ENCODE measurements around the gene CCBE1. TPM values are rescaled to one million over a fixed set of nuclear protein-coding genes. Genes with fewer than 3 reads are reported as not detected.

Gene CCBE1
- total RNA-seq, 4 donors from 2014 or later: 1.5 to 10.9 (median 4.6) TPM

DNA sequence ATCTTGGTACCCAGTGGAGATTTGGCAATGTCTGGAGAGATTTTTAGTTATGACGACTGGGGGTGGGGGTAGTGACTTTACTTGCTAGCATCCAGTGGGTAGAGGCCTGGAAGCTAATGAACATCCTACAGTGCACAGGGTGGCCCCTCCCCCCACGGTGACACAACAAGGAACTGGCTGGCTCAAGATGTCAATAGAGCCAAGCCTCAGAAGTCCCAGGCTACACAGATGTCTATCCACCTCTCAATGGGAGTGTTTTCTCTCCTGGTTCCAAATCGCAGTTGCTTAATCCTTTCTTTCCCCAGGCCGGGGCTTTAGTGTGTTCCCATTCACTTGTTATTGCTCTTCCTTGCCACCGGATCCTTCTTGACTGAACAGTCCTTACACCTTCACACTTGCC lies 9.3 kb upstream of the CCBE1 start:
- Histone ChIP-seq H3K4me1 (no peaks in the 10 kb centered on the region), H3K4me3 (no peak overlapping the region), H3K36me3 (no peaks in the 10 kb centered on the region), H3K27ac (no peak overlapping the region), H3K9me3 (no peaks in the 10 kb centered on the region), H3K27me3 (no peaks in the 10 kb centered on the region)
- DNase-seq: no peak
- TF ChIP-seq POLR2A (IDR thresholded peaks at IDR 0.05): no peak
- TF ChIP-seq, protein P1, sequence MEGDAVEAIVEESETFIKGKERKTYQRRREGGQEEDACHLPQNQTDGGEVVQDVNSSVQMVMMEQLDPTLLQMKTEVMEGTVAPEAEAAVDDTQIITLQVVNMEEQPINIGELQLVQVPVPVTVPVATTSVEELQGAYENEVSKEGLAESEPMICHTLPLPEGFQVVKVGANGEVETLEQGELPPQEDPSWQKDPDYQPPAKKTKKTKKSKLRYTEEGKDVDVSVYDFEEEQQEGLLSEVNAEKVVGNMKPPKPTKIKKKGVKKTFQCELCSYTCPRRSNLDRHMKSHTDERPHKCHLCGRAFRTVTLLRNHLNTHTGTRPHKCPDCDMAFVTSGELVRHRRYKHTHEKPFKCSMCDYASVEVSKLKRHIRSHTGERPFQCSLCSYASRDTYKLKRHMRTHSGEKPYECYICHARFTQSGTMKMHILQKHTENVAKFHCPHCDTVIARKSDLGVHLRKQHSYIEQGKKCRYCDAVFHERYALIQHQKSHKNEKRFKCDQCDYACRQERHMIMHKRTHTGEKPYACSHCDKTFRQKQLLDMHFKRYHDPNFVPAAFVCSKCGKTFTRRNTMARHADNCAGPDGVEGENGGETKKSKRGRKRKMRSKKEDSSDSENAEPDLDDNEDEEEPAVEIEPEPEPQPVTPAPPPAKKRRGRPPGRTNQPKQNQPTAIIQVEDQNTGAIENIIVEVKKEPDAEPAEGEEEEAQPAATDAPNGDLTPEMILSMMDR (IDR thresholded peaks at IDR 0.05): no peak
- intact Hi-C loops (cut with DNase I; ENCODE audit: low total_unique reads): no loop called here

DNA sequence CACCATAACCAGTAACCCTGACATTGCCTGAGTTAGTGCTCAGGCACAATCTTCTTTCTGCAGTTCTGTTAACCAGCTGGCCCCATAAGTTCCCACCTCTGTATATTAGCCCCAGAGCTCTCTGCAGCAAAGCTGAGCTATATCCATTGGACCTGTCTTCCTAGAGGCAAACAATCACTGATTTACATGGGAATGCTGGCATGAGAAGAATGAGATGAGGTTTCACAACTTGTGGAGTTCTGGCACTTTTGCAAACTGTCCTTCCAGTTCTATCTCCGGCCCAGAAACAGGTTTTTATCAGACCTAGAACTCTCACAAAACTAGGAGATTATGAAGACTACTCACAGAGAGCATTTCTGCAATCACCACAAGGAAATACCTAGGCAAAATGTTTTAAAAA lies 7.9 kb upstream of the CCBE1 start:
- Histone ChIP-seq H3K4me3 (no peak overlapping the region), H3K4me1 (no peaks in the 10 kb centered on the region), H3K9me3 (no peaks in the 10 kb centered on the region), H3K27me3 (no peaks in the 10 kb centered on the region), H3K27ac (no peak overlapping the region), H3K36me3 (no peaks in the 10 kb centered on the region)
- no peak for DNase-seq
- TF ChIP-seq, protein P1 (IDR thresholded peaks at IDR 0.05): no peak
- no peak for TF ChIP-seq POLR2A (IDR thresholded peaks at IDR 0.05)
- intact Hi-C loops (cut with DNase I; ENCODE audit: low total_unique reads): no loop called here

DNA sequence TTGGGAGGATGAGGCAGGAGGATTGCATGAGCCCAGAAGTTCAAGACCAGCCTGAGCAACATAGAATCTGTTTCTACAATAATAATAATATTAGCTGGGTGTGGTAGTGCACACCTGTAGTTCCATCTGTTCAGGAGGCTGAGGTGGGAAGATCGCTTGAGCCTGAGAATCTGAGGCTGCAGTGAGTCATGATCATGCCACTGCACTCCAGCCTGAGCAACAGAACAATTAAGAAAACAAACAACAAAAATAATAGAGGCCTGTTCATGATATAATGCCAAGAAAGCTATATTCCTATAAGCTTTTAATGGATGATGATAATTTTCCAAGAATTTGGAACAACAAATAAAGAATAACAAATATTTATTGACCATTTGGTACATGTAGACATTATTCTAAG lies 6.9 kb upstream of the CCBE1 start:
- DNase-seq: no peak
- TF ChIP-seq POLR2A (IDR thresholded peaks at IDR 0.05): no peak
- TF ChIP-seq, protein P1 (IDR thresholded peaks at IDR 0.05): no peak
- Histone ChIP-seq H3K27ac (no peak overlapping the region), H3K36me3 (no peaks in the 10 kb centered on the region), H3K27me3 (no peaks in the 10 kb centered on the region), H3K4me3 (no peak overlapping the region), H3K9me3 (no peaks in the 10 kb centered on the region), H3K4me1 (no peaks in the 10 kb centered on the region)
- intact Hi-C loops (cut with DNase I; ENCODE audit: low total_unique reads): no loop called here

DNA sequence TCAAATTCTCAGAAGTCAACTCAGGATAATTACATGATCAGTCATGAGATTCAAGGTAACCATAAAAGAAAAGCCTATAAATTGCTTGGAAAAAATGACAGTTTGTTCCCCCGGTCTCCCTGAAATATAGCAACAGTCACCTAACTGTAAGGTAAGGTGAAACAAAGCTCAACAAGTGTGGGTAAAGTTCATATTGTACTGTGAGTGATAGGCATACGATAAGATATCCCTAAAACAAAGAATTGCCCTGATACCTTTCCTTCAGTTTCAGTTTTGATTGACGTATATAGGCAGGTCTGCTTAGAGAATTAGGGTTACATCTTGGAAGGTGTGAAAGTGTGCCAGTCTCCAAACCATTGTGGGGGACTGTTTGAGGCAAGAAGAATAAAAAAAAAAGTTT lies 4.0 kb upstream of the CCBE1 start:
- intact Hi-C loops (cut with DNase I; ENCODE audit: low total_unique reads): no loop called here

DNA sequence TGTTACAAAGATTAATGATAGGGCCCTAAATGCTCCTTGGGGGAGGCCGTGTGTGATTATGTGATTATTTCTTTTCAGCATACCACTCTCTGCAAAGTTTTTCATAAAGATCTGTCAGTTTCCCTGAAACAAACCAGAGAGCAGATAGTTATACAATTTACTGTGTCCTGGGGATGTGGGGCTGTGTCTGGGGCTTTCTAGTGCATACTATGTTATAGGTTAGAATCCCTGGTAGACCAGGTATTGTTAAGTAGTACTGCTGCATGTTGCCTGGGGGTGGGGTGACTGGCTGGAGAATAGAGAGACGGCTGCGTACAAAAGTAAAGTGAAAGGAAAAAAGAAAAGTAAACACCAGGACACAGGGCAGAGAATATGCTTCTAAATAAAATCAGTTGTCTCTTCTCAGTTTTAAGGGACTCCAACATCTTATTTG lies 3.3 kb upstream of the CCBE1 start:
- H3K36me3 ChIP-seq: no peaks in the 10 kb centered on the region
- H3K4me1 ChIP-seq: no peaks in the 10 kb centered on the region
- no peak for TF ChIP-seq POLR2A (IDR thresholded peaks at IDR 0.05)
- TF ChIP-seq, protein P1 (IDR thresholded peaks at IDR 0.05): no peak
- H3K9me3 ChIP-seq: no peaks in the 10 kb centered on the region
- H3K27me3 ChIP-seq: no peaks in the 10 kb centered on the region
- intact Hi-C loops (cut with DNase I; ENCODE audit: low total_unique reads): no loop called here
- no peak overlapping the region for H3K27ac ChIP-seq
- DNase-seq: no peak
- H3K4me3 ChIP-seq: no peak overlapping the region

More for the DNA sequence above, 4.0 kb upstream of the CCBE1 start:
- no peaks in the 10 kb centered on the region for H3K36me3 ChIP-seq
- no peaks in the 10 kb centered on the region for H3K4me1 ChIP-seq
- no peak for DNase-seq
- no peaks in the 10 kb centered on the region for H3K9me3 ChIP-seq
- no peaks in the 10 kb centered on the region for H3K27me3 ChIP-seq
- TF ChIP-seq POLR2A (IDR thresholded peaks at IDR 0.05): no peak
- TF ChIP-seq, protein P1 (IDR thresholded peaks at IDR 0.05): no peak
- no peak overlapping the region for H3K27ac ChIP-seq
- no peak overlapping the region for H3K4me3 ChIP-seq

Data from uterus (tissue), 4 donors.